ENCODE data around the gene SRL.

SRL gene

DNA sequence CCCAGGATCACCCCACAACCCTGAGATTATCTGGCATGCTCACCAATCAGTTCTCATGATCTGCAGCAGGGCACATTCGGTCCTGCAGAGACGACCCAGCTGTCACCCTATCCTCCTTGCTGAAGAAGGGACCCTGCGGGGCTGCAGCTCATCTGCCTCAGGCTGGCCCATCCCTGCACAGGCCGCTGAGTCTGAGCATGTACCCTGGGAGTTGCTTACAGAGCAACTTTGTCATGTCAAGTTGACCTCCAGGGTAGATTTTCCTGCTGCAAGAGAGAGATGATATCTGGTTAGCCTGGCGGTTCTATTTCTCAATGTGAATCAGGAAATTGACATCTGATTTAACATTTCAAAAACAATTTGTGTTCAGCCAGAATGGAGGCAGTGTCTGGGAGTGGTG is 89.6 kb downstream of the SRL start:
- Histone ChIP-seq H2BK5ac (ENCODE audit: low read length) (no peak overlapping the region), H4K91ac (ENCODE audit: low read depth, low read length, poor library complexity) (no peak overlapping the region), H3K23ac (ENCODE audit: low read depth, low read length, poor library complexity) (peak overlapping the region; percentile 68), H3K9me3 (replicated peaks in 1 of 2; ENCODE audit: control insufficient read depth in 2 of 2, insufficient read depth in 1 of 2, low read depth in 1 of 2, low read length in 2 of 2) (peaks cover 0 to 5% of the 10 kb centered on the region in 2 donors), H3K36me3 (replicated peaks in 1 of 2; ENCODE audit: control insufficient read depth in 2 of 2, insufficient read depth in 2 of 2, low read length in 2 of 2) (no peaks in the 10 kb centered on the region), H3K4me3 (ENCODE audit: low read length in 2 of 2) (peak overlapping the region in 1 of 2 donors; percentile 39), H3K9ac (ENCODE audit: low read depth, low read length, poor library complexity) (no peak overlapping the region), H4K8ac (ENCODE audit: low read depth, low read length) (no peak overlapping the region), H3K4ac (ENCODE audit: low read length) (no peak overlapping the region), H3K14ac (ENCODE audit: low read length) (no peak overlapping the region), H2BK15ac (ENCODE audit: low read length) (no peak overlapping the region), H2AFZ (ENCODE audit: low read length) (peak overlapping the region; percentile 64), H2BK12ac (ENCODE audit: low read length) (no peak overlapping the region), H3K18ac (ENCODE audit: low read length) (no peak overlapping the region), H3K27ac (replicated peaks; ENCODE audit: low read length) (no peak overlapping the region), H2AK5ac (ENCODE audit: low read depth, low read length) (no peak overlapping the region), H3K79me1 (ENCODE audit: low read depth, low read length) (no peaks in the 10 kb centered on the region), H3K4me2 (ENCODE audit: insufficient read depth, low read length, poor library complexity, severe bottlenecking) (no peak overlapping the region), H2BK120ac (ENCODE audit: low read depth, low read length) (no peak overlapping the region), H3K27me3 (ENCODE audit: control insufficient read depth in 3 of 3, insufficient read depth in 3 of 3, low read depth in 1 of 3, low read length in 3 of 3) (no peaks in the 10 kb centered on the region), H3K4me1 (ENCODE audit: control insufficient read depth in 2 of 2, insufficient read depth in 1 of 2, low read depth in 1 of 2, low read length in 2 of 2) (no peaks in the 10 kb centered on the region)
- no CpG with 5 or more reads among the region's 5 CpGs for WGBS, 2 donors (ENCODE audit: extremely low coverage in 2 of 2, insufficient read length in 2 of 2, insufficient replicate concordance in 1 of 2)
- no peak for DNase-seq (ENCODE audit: low spot score)

DNA sequence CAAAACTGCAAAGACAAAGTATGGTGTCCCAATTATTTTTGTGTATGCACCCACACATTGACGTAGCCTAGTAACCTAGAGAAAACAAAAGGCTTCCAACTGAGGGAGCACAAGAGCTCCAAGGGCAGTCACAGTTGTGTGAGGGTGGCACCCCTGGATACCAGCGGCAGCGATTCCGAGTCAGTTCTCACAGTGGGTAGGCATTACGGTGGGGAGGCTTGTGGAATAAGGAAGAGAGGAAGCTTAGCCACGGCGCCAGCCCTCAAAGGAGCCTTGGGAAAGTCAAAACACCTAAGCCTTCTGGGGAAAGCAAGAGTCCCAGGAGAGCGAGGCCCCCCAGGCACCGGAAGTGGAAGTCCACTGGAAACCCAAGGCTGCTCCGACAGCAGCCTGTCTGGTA is 94.6 kb downstream of the SRL start:
- no peak overlapping the region for H2BK5ac ChIP-seq (ENCODE audit: low read length)
- H4K8ac ChIP-seq (ENCODE audit: low read depth, low read length) = no peak overlapping the region
- no peaks in the 10 kb centered on the region for H3K27me3 ChIP-seq (ENCODE audit: control insufficient read depth in 3 of 3, insufficient read depth in 3 of 3, low read depth in 1 of 3, low read length in 3 of 3)
- no peak overlapping the region for H3K9ac ChIP-seq (ENCODE audit: low read depth, low read length, poor library complexity)
- H3K14ac ChIP-seq (ENCODE audit: low read length) = no peak overlapping the region
- DNase-seq (ENCODE audit: low spot score) = no peak
- no peak overlapping the region for H4K91ac ChIP-seq (ENCODE audit: low read depth, low read length, poor library complexity)
- H2BK120ac ChIP-seq (ENCODE audit: low read depth, low read length) = no peak overlapping the region
- H3K4me1 ChIP-seq (ENCODE audit: control insufficient read depth in 2 of 2, insufficient read depth in 1 of 2, low read depth in 1 of 2, low read length in 2 of 2) = peaks cover 0 to 2% of the 10 kb centered on the region in 2 donors
- no peak overlapping the region for H3K4me2 ChIP-seq (ENCODE audit: insufficient read depth, low read length, poor library complexity, severe bottlenecking)
- WGBS, 2 donors (ENCODE audit: extremely low coverage in 2 of 2, insufficient read length in 2 of 2, insufficient replicate concordance in 1 of 2) = no CpG with 5 or more reads among the region's 10 CpGs
- no peak overlapping the region for H3K18ac ChIP-seq (ENCODE audit: low read length)
- H3K4ac ChIP-seq (ENCODE audit: low read length) = no peak overlapping the region
- H2BK12ac ChIP-seq (ENCODE audit: low read length) = no peak overlapping the region
- H3K4me3 ChIP-seq (ENCODE audit: low read length in 2 of 2) = no peak overlapping the region
- H2AK5ac ChIP-seq (ENCODE audit: low read depth, low read length) = no peak overlapping the region
- H3K23ac ChIP-seq (ENCODE audit: low read depth, low read length, poor library complexity) = peak overlapping the region; percentile 8
- H3K9me3 ChIP-seq (replicated peaks in 1 of 2; ENCODE audit: control insufficient read depth in 2 of 2, insufficient read depth in 1 of 2, low read depth in 1 of 2, low read length in 2 of 2) = peaks cover 0 to 4% of the 10 kb centered on the region in 2 donors
- H3K36me3 ChIP-seq (replicated peaks in 1 of 2; ENCODE audit: control insufficient read depth in 2 of 2, insufficient read depth in 2 of 2, low read length in 2 of 2) = no peaks in the 10 kb centered on the region
- H3K27ac ChIP-seq (replicated peaks; ENCODE audit: low read length) = no peak overlapping the region
- no peaks in the 10 kb centered on the region for H3K79me1 ChIP-seq (ENCODE audit: low read depth, low read length)
- H2BK15ac ChIP-seq (ENCODE audit: low read length) = no peak overlapping the region
- no peak overlapping the region for H2AFZ ChIP-seq (ENCODE audit: low read length)

DNA sequence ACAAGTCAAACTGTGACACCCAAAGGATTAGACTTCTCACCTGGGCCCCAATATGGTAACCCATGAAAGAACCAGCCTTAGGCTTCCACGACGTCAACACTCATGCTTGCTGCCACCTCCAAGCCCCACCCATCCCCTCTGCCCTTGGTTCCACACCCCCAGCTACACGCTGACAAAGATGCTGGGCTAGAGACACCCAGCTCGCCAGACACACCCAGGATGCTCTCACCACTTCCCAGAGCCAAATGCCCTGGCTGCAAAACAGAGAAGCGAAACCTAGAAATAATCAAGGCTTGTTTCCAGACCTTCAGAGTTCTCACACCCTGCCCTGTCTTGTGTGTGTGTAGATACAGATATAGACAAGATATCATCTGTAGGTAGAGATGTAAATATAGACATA is 99.6 kb downstream of the SRL start:
- Histone ChIP-seq H3K23ac (ENCODE audit: low read depth, low read length, poor library complexity) (no peak overlapping the region), H2BK5ac (ENCODE audit: low read length) (no peak overlapping the region), H3K18ac (ENCODE audit: low read length) (no peak overlapping the region), H2AFZ (ENCODE audit: low read length) (no peak overlapping the region), H3K27me3 (ENCODE audit: control insufficient read depth in 3 of 3, insufficient read depth in 3 of 3, low read depth in 1 of 3, low read length in 3 of 3) (no peaks in the 10 kb centered on the region), H3K27ac (replicated peaks; ENCODE audit: low read length) (no peak overlapping the region), H3K9me3 (replicated peaks in 1 of 2; ENCODE audit: control insufficient read depth in 2 of 2, insufficient read depth in 1 of 2, low read depth in 1 of 2, low read length in 2 of 2) (peaks cover 3 to 11% of the 10 kb centered on the region in 2 donors), H3K79me1 (ENCODE audit: low read depth, low read length) (no peaks in the 10 kb centered on the region), H2BK15ac (ENCODE audit: low read length) (no peak overlapping the region), H2BK120ac (ENCODE audit: low read depth, low read length) (no peak overlapping the region), H4K8ac (ENCODE audit: low read depth, low read length) (no peak overlapping the region), H2BK12ac (ENCODE audit: low read length) (no peak overlapping the region), H3K36me3 (replicated peaks in 1 of 2; ENCODE audit: control insufficient read depth in 2 of 2, insufficient read depth in 2 of 2, low read length in 2 of 2) (no peaks in the 10 kb centered on the region), H2AK5ac (ENCODE audit: low read depth, low read length) (no peak overlapping the region), H3K4ac (ENCODE audit: low read length) (no peak overlapping the region), H3K4me3 (ENCODE audit: low read length in 2 of 2) (no peak overlapping the region), H3K4me2 (ENCODE audit: insufficient read depth, low read length, poor library complexity, severe bottlenecking) (no peak overlapping the region), H3K9ac (ENCODE audit: low read depth, low read length, poor library complexity) (no peak overlapping the region), H4K91ac (ENCODE audit: low read depth, low read length, poor library complexity) (no peak overlapping the region), H3K4me1 (ENCODE audit: control insufficient read depth in 2 of 2, insufficient read depth in 1 of 2, low read depth in 1 of 2, low read length in 2 of 2) (peaks cover 2 to 8% of the 10 kb centered on the region in 2 donors), H3K14ac (ENCODE audit: low read length) (no peak overlapping the region)
- no peak for DNase-seq (ENCODE audit: low spot score)
- no CpG with 5 or more reads among the region's 5 CpGs for WGBS, 2 donors (ENCODE audit: extremely low coverage in 2 of 2, insufficient read length in 2 of 2, insufficient replicate concordance in 1 of 2)

- Histone ChIP-seq H2AFZ (ENCODE audit: low read length) (no peak overlapping the region), H2AK5ac (ENCODE audit: low read depth, low read length) (no peak overlapping the region), H4K91ac (ENCODE audit: low read depth, low read length, poor library complexity) (no peak overlapping the region), H3K23ac (ENCODE audit: low read depth, low read length, poor library complexity) (no peak overlapping the region), H3K4me2 (ENCODE audit: insufficient read depth, low read length, poor library complexity, severe bottlenecking) (no peak overlapping the region), H2BK120ac (ENCODE audit: low read depth, low read length) (no peak overlapping the region), H3K27me3 (ENCODE audit: control insufficient read depth in 3 of 3, insufficient read depth in 3 of 3, low read depth in 1 of 3, low read length in 3 of 3) (no peaks in the 10 kb centered on the region), H3K9me3 (replicated peaks in 1 of 2; ENCODE audit: control insufficient read depth in 2 of 2, insufficient read depth in 1 of 2, low read depth in 1 of 2, low read length in 2 of 2) (peaks cover 3 to 11% of the 10 kb centered on the region in 2 donors), H3K79me1 (ENCODE audit: low read depth, low read length) (no peaks in the 10 kb centered on the region), H3K36me3 (replicated peaks in 1 of 2; ENCODE audit: control insufficient read depth in 2 of 2, insufficient read depth in 2 of 2, low read length in 2 of 2) (no peaks in the 10 kb centered on the region), H3K18ac (ENCODE audit: low read length) (no peak overlapping the region), H3K4ac (ENCODE audit: low read length) (no peak overlapping the region), H4K8ac (ENCODE audit: low read depth, low read length) (no peak overlapping the region), H3K14ac (ENCODE audit: low read length) (no peak overlapping the region), H2BK12ac (ENCODE audit: low read length) (no peak overlapping the region), H2BK15ac (ENCODE audit: low read length) (no peak overlapping the region), H3K27ac (replicated peaks; ENCODE audit: low read length) (no peak overlapping the region), H3K4me1 (ENCODE audit: control insufficient read depth in 2 of 2, insufficient read depth in 1 of 2, low read depth in 1 of 2, low read length in 2 of 2) (peaks cover 0 to 8% of the 10 kb centered on the region in 2 donors), H2BK5ac (ENCODE audit: low read length) (no peak overlapping the region), H3K4me3 (ENCODE audit: low read length in 2 of 2) (no peak overlapping the region), H3K9ac (ENCODE audit: low read depth, low read length, poor library complexity) (no peak overlapping the region)
- no peak for DNase-seq (ENCODE audit: low spot score)
- no CpG with 5 or more reads among the region's 12 CpGs for WGBS, 2 donors (ENCODE audit: extremely low coverage in 2 of 2, insufficient read length in 2 of 2, insufficient replicate concordance in 1 of 2)
Measured at GRCh38 chr16:4141604-4142003, 100.3 kb downstream of the SRL start.

All from neuronal stem cell (in vitro differentiated cells).